Measurements from ENCODE around the gene PHTF1.

PHTF1 gene

GRCh38 chr1:113759333-113760101 is at the start of gene PHTF1:
PHTF1 (minus strand) TSS chr1:113759486; CDS start chr1:113758703, 783 bp downstream.
- peak within 1 kb of the TSS; percentile 75 for H3K4me3 ChIP-seq (ENCODE audit: low read depth, low read length)

- H3K4me3 ChIP-seq (ENCODE audit: low read depth, low read length): no peak overlapping the region
Measured at GRCh38 chr1:113808450-113809195, 49.3 kb upstream of the PHTF1 start.

GRCh38 chr1:113805639-113806038 is 46.4 kb upstream of the PHTF1 start:
- H3K4me3 ChIP-seq (ENCODE audit: low read depth, low read length): no peak overlapping the region

- no peak overlapping the region for H3K4me3 ChIP-seq (ENCODE audit: low read depth, low read length)
Measured at GRCh38 chr1:113805256-113805531, 45.9 kb upstream of the PHTF1 start.

- no peak overlapping the region for H3K4me3 ChIP-seq (ENCODE audit: low read depth, low read length)
Measured at GRCh38 chr1:113804421-113805255, 45.4 kb upstream of the PHTF1 start.

- H3K4me3 ChIP-seq (ENCODE audit: low read depth, low read length): no peak overlapping the region
Measured at GRCh38 chr1:113802367-113803007, 43.2 kb upstream of the PHTF1 start.

- no peak overlapping the region for H3K4me3 ChIP-seq (ENCODE audit: low read depth, low read length)
Measured at GRCh38 chr1:113800487-113800886, 41.2 kb upstream of the PHTF1 start.

GRCh38 chr1:113797472-113797871 is 38.2 kb upstream of the PHTF1 start:
- H3K4me3 ChIP-seq (ENCODE audit: low read depth, low read length): no peak overlapping the region

- H3K4me3 ChIP-seq (ENCODE audit: low read depth, low read length): no peak overlapping the region
Measured at GRCh38 chr1:113793878-113794834, 34.9 kb upstream of the PHTF1 start.

GRCh38 chr1:113792986-113793385 is 33.7 kb upstream of the PHTF1 start:
- H3K4me3 ChIP-seq (ENCODE audit: low read depth, low read length): no peak overlapping the region

GRCh38 chr1:113792471-113792870 is 33.2 kb upstream of the PHTF1 start:
- no peak overlapping the region for H3K4me3 ChIP-seq (ENCODE audit: low read depth, low read length)

- no peak overlapping the region for H3K4me3 ChIP-seq (ENCODE audit: low read depth, low read length)
Measured at GRCh38 chr1:113788802-113789201, 29.5 kb upstream of the PHTF1 start.

- no peak overlapping the region for H3K4me3 ChIP-seq (ENCODE audit: low read depth, low read length)
Measured at GRCh38 chr1:113787663-113788062, 28.4 kb upstream of the PHTF1 start.

GRCh38 chr1:113786069-113786468 is 26.8 kb upstream of the PHTF1 start:
- H3K4me3 ChIP-seq (ENCODE audit: low read depth, low read length): no peak overlapping the region

GRCh38 chr1:113784104-113784779 is 25.0 kb upstream of the PHTF1 start:
- H3K4me3 ChIP-seq (ENCODE audit: low read depth, low read length): no peak overlapping the region

GRCh38 chr1:113783254-113784103 is 24.2 kb upstream of the PHTF1 start:
- no peak overlapping the region for H3K4me3 ChIP-seq (ENCODE audit: low read depth, low read length)

GRCh38 chr1:113782406-113782805 is 23.1 kb upstream of the PHTF1 start:
- no peak overlapping the region for H3K4me3 ChIP-seq (ENCODE audit: low read depth, low read length)

- H3K4me3 ChIP-seq (ENCODE audit: low read depth, low read length): no peak overlapping the region
Measured at GRCh38 chr1:113780374-113781146, 21.3 kb upstream of the PHTF1 start.

All from iPS-11a (cell line).